Measurements from ENCODE around the gene CUX1.

DNA sequence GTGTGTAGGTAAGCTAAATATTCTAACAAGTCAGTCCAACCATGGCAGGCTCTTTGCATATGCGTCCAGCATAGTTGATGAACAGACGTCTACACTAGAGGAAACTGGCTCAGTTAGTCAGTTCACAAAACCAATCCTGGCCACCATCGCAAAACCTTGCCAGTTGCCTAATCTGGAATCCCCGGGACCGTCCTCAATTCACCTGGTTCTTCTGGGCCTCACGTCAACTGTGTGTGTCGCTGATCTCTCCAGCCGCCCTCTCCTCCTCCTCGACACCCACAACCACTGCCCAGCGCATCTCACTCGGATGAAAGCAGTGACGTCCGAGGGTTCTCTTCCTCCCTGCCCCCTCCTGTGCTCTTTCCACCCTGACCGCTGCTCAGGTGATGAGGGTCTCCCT, 251.4 kb downstream of the CUX1 start:
- TF ChIP-seq CTCF (IDR thresholded peaks at IDR 0.05) (no peak), POLR2A (IDR thresholded peaks at IDR 0.05) (no peak)

All from lower leg skin (tissue), 3 donors.